ENCODE measurements around the gene ST3GAL4.

DNA sequence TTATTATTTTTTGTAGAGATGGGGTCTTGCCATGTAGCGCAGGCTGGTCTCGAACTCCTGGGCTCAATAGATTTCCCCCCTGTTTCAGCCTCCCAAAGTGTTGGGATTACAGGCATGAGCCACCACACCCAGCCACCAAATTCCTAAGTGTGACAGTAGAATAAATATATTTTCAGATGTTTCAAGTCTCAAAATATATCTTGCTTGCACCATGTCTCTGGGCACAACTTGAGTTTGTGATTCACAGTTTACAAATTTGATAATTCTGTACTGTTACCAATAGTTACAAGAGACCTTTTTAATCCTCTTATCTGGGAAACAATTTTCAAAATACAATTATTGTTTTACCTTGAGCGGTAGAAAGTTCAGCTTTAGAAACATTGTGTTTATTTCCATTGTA is 32.5 kb upstream of the ST3GAL4 start:
- TF ChIP-seq, protein P1, sequence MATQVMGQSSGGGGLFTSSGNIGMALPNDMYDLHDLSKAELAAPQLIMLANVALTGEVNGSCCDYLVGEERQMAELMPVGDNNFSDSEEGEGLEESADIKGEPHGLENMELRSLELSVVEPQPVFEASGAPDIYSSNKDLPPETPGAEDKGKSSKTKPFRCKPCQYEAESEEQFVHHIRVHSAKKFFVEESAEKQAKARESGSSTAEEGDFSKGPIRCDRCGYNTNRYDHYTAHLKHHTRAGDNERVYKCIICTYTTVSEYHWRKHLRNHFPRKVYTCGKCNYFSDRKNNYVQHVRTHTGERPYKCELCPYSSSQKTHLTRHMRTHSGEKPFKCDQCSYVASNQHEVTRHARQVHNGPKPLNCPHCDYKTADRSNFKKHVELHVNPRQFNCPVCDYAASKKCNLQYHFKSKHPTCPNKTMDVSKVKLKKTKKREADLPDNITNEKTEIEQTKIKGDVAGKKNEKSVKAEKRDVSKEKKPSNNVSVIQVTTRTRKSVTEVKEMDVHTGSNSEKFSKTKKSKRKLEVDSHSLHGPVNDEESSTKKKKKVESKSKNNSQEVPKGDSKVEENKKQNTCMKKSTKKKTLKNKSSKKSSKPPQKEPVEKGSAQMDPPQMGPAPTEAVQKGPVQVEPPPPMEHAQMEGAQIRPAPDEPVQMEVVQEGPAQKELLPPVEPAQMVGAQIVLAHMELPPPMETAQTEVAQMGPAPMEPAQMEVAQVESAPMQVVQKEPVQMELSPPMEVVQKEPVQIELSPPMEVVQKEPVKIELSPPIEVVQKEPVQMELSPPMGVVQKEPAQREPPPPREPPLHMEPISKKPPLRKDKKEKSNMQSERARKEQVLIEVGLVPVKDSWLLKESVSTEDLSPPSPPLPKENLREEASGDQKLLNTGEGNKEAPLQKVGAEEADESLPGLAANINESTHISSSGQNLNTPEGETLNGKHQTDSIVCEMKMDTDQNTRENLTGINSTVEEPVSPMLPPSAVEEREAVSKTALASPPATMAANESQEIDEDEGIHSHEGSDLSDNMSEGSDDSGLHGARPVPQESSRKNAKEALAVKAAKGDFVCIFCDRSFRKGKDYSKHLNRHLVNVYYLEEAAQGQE (IDR thresholded peaks at IDR 0.05; ENCODE audit: insufficient read depth in 1 of 2, low read depth in 2 of 2, low read length in 2 of 2) = no peak
- no peak for TF ChIP-seq POLR2AphosphoS5 (IDR thresholded peaks at IDR 0.05; ENCODE audit: low read depth, low read length)

All from PFSK-1 (cell line).